ENCODE results near the gene EPB41L2. TPM values are rescaled to one million over a fixed set of nuclear protein-coding genes. Genes with fewer than 3 reads are reported as not detected.

EPB41L2 gene
- total RNA-seq, 1 donor from 2014 or later: 91.8 TPM

DNA sequence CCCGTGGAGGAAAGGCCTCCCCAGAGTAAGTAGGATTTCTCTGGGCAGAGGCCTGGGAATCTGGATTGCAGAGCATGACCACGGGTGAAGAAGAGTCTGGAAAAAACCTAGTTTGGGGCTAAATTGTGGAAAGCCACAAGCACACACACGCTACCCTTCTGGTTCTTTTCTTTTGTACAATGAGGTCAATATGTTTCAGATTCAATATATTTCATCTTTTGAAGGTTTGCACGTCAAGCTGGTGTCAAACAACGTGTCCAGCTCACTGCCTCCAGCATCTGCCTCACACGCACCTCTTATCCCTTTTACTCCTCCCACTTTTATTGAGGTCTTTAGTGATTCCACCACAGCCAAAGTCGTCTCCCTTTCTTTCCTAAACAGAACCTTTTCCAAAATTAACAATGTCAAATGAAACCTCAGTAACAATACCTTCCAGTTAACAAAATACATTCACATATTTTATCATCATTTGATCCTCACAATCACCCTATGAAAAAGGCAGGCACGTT is 773 bp upstream of the EPB41L2 start:
- intact Hi-C loops (cut with micrococcal nuclease): no loop called here
- ATAC-seq (no peak), DNase-seq (no peak)

DNA sequence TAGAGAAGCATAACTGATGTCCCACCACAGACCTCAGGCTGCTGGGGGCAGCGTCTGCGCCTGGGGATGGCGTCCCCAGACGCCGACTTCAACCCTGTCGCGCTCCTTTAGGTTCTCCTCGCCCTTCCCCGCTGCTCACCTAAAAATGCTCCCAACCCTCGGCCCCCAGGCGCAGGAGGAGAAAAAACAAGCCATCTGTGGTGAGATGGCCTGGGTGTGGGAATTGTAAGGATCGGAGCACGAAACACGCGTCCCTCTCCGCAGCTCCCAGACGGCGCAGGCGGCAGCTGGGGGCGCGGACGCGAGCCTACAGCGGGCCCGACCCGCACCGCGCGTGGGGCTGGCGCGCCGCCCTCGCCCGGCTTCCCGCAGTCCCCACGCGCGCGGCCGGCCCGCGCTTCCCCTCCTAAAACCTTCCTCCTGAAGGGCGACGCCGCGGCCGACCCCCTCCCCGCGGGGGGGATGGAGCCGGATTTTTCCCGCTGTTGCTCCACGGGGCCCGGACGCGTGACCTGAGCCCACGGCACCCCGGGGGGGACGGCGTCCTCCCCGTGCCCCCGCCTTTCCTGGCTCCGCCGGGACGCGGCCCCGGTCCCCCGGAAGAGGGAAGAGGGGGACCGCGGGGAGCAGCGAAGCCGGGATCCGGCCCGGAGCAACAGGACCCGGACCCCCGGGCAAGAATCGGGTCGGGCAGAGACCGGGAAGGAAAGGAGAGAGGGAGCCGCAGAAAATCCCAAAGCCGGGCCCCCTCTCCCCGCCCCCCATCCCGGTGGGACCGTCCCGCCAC is 611 bp downstream of the EPB41L2 start:
- DNase-seq (peak; percentile 50), ATAC-seq (peak; percentile 48)
- intact Hi-C loops (cut with micrococcal nuclease): no loop called here

DNA sequence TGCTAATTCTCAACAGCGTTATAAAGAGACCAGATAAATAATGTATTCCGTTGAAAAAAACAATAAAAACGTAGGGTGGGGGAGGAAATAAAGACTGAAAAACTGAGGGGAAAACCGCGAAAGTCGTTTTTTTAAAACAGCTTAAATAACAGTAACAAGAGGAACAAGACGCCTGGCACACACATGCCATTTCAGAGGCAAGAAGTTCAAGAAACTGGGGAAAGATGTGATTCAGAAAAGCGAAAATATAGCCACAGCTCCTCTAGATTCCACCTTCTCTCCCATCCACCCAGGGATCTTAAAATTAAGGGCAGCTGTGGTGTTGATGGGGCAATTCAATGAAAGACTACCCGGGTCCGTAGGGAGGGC is 1.3 kb downstream of the EPB41L2 start:
- DNase-seq (no peak), ATAC-seq (no peak)
- intact Hi-C loops (cut with micrococcal nuclease): no loop called here

DNA sequence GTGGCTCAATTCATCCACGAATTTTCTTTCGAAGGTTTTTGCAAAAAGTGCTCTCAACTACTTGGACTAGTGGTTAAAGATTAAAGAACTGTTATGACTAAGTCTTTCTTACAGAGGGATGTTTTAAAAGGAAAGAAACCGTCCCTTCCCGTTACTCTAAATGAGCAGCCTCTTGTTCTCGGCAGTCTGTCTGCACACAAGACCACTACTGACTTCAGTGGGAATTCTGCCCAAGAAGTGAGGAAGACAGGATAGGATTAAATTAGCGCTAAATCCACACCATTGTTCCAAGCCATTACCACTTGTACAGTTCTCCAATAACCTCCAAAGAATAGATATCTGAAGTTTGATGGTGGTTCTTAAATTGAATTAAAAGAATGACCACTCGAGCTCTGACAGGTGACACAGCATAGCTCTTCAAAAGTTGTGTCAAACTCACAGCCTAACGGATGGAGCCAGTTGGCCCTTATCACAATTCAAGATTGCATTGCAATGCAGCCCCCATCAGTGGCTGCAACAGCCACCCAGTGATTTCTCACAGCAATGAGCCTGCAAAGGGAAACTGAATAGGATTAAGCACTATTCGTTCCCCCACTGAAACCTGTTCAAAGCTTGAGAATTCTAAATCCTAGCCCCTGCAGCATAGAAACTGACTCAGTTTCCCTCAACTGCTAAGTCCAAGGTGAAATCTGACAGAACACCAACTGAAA is 1.8 kb downstream of the EPB41L2 start:
- intact Hi-C loops (cut with micrococcal nuclease): no loop called here
- ATAC-seq (no peak), DNase-seq (no peak)

DNA sequence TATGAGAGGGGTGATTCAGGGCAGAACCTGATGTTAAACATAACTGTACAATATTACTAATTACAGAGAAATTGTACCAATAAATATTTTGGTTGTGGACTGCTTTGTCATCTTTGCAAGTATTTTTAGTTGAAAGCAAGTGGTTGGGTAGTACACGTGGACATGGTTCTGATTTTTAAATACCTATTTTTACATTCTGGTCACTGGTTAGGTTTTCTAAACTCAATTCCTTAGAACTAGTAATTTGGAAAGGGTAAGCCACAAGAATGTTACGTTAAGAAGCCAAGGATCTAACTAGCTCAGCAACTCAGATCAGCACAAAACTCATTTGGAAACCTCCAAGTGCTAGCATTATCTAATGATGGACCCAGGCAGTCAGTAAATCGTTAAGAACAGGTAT is 2.7 kb downstream of the EPB41L2 start:
- ATAC-seq: no peak
- intact Hi-C loops (cut with micrococcal nuclease): no loop called here

DNA sequence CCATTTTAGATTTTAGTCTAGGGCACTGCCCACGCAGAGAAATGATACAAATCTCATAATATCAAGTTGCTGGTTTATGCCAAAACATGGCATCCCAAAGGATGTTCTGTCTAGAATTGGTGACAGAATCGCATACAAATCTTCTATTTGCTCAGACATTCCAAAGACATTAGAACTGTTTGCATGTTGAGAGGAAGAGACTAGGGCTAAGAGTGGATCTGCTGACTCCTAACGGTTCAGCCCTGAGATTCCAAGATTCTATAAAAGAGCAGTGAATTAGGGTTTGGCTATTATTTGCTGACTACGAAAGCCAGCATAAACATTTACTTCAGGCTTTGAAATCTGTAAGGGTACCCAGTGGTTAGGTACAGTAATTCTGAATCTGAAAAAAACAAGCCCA is 3.6 kb downstream of the EPB41L2 start:
- no peak for ATAC-seq

More for the DNA sequence above, 2.7 kb downstream of the EPB41L2 start:
- no peak for DNase-seq

DNA sequence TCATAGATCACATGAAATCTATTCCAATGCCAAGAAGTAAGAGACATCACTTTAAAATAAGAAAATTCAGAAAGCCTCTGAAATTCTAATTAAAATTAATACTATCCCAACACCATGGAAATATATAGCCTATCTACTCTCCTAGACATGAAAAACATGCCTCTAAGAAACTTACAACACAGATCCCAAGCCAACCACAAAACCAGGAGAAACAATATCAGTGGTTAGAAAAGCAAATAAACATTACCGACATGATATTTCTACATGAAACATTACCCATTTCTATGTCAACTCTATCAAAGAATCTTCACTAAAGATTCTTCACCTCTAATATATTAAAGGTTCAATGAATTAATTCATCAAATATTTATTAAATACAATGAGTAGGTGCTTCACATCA is 4.8 kb downstream of the EPB41L2 start:
- intact Hi-C loops (cut with micrococcal nuclease): no loop called here
- no peak for ATAC-seq

More for the DNA sequence above, 3.6 kb downstream of the EPB41L2 start:
- no peak for DNase-seq
- intact Hi-C loops (cut with micrococcal nuclease): no loop called here

DNA sequence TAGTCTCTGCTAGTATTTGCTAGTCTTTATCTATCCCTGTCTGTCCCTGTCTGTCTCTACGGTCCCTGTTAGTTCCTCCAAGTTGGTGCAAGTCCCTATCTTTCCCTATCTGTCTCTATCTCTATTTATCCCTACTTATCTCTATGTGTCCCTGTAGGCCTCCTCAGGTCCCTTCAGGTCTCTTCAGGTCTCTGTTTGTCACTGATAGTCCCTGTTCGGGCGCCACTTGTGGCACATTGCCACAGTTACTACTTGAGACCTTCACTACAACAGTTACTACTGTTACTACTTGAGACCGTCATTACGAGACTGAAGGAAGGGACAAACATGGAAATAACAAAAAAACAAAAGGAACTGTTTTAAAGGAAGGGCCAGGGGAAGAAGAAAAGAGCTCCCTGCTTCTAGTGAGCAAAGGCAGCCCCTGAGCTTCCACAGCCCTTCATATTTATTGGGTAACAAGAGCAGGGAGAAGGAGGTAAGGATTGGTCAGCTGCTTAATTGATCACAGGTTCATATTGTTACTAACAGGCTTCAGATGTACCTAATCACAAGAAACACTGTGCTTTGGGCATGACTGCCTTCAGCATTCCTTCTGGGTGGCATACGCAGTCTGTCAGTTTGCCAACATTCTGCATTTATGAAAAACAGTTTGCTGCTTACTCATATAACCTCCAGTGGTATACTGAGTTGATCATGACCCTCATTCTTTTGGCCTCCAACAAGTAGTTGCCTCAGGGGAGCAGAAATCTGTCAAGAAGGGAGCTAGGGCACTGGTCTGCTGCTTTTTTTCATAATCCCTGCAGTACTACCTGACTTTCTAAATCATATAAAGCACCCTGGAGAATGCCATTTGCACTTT is 8.4 kb downstream of the EPB41L2 start:
- DNase-seq: no peak

More for the DNA sequence above, 4.8 kb downstream of the EPB41L2 start:
- DNase-seq: no peak

DNA sequence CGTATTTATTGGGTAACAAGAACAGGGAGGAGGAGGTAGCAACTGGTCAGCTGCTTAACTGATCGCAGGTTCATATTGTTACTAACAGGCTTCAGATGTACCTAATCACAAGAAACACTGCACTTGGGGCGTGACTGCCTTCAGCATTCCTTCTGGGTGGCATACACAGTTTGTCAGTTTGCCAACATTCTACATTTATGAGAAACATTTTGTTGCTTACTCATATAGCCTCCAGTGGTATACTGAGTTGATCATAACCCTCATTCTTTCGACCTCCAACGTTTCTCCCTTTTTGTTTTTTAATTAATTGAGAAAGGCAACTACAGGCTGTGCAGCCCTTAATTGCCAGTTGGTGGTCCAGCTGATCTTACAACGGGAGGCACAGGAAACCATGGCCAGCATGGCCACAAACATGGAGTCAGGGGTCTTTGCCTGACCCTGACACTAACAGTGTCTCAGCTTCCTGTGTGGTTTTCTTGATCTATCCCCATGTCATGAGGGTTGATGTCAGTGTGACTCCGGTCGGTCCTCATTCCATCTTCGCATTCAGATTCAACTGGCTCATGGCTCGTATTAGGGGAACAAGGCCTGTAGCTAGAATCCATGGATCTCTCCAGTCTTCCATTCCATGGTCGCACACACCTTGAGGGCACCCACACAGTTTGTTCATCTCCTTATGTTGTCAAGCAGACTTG is 9.4 kb downstream of the EPB41L2 start:
- ATAC-seq: no peak
- intact Hi-C loops (cut with micrococcal nuclease): no loop called here
- DNase-seq: no peak

More for the DNA sequence above, 8.4 kb downstream of the EPB41L2 start:
- intact Hi-C loops (cut with micrococcal nuclease): no loop called here
- no peak for ATAC-seq

DNA sequence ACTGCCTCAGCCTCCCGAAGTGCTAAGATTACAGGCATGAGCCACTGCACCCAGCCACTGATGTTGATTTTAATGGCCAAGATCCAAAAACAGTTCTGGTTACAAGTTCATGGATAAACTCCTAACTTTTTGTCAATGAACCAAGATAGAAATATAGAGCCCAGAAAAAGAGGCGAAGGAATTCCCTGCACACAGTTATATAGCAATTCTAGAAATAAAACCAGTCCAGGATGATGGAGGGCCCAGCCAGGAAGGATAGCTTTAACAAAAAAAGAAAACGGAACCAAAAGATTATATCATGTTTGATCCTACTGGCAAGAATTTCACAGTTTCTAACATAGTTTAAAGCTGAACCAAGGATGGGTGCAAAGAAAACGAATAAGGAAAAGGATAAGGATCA is 10.9 kb downstream of the EPB41L2 start:
- DNase-seq (no peak), ATAC-seq (no peak)
- intact Hi-C loops (cut with micrococcal nuclease): no loop called here

DNA sequence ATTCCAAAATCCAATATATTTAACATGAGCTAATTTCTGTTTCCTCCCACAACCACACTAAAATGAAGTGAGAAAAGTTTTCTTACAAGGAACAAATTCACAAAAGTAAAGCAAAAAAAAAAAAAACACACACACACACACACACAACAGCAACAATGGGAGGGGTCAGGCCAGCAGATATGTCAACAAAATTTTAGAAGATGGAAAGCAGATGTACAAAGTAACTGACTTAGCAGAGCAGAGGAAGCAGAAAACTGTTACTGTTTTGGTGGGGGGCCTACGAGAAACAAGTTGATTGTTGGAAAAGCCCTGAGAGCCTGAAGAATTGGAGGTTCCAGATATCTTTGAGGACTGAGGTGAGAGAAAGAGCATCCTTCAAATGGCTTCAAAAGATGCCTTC is 11.7 kb downstream of the EPB41L2 start:
- intact Hi-C loops (cut with micrococcal nuclease): no loop called here
- DNase-seq: no peak
- ATAC-seq: no peak

DNA sequence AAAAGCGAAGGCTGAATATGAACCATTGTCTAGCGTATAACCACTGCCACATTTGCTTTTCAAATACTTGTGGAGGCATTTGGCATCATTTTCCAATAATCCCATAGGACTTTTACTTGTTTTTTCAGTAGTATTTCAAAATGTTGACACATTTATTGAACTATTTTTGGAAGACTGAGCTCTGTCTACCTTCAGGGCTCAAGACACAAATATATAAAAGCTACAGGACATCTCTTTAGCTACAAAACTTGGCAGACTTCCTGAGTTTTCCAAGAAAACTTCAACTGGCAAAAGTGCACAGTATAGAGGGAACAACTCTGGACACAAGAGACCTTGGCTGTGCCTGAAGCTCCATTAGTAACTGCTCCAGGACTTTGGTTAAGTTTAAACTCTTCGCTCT is 13.4 kb downstream of the EPB41L2 start:
- ATAC-seq: no peak
- DNase-seq: no peak
- intact Hi-C loops (cut with micrococcal nuclease): no loop called here

DNA sequence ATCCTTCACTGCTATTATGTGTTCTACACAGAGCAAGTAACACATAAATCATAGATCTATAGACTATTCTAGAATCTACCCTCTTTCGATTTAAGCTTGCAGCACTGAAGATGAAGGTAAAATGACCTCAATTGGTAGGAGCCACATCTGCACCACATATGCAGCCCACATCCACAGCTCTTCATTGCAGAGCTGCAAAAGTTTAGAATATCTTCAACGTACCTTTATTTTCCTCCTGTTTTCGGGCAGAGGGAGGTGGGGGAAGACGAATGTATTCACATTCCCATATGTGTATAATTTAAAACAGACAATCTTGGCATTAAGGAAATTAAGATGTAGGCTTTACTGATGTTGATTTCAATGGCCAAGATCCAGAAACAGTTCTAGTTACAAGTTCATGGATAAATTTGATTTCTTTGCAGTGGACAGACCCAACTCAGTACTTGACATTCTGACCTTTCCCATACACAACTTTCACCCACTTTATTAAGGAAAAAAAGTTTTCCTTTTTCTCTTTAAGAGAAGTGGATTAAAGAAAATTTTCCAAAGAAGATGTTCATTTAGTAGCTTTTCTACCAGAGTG is 14.0 kb downstream of the EPB41L2 start:
- DNase-seq: no peak
- intact Hi-C loops (cut with micrococcal nuclease): no loop called here
- ATAC-seq: no peak

DNA sequence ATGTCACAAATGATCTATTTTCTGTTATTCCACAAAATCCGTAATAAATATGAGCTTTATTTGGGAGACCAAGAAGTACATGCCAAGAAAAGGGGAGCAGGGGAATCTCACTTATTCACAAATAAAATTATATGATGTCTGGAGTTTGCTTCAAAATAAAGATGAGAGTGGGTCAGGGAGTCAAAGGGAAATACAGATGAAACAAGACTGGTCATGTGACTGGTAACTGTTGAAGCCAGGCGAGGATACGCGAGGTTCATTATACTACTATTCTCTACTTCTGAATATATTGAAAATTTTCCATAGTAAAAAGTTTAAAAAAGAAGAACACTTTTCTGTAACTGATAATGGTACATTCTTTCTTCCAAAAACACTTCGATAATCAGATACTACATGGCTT is 14.6 kb downstream of the EPB41L2 start:
- DNase-seq: no peak
- ATAC-seq: no peak
- intact Hi-C loops (cut with micrococcal nuclease): no loop called here

DNA sequence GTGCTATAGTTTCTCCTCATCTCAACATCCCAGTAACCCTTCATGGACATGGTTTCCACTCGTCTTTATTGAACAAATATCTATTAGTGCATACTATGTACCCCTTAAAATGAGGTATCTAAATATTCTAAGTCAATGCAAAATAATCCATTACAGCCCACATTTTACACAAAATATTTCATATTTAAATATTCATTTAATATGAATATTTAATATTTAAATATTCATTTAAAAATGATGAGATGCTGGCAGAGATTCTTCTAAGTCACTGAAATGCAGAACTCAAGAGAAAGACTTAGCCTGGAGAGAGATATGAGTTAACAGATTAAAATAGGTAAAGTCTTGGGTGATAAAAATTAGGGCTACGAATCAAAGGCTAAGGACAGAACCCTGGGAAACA is 17.9 kb downstream of the EPB41L2 start:
- DNase-seq (no peak), ATAC-seq (no peak)
- intact Hi-C loops (cut with micrococcal nuclease): no loop called here

DNA sequence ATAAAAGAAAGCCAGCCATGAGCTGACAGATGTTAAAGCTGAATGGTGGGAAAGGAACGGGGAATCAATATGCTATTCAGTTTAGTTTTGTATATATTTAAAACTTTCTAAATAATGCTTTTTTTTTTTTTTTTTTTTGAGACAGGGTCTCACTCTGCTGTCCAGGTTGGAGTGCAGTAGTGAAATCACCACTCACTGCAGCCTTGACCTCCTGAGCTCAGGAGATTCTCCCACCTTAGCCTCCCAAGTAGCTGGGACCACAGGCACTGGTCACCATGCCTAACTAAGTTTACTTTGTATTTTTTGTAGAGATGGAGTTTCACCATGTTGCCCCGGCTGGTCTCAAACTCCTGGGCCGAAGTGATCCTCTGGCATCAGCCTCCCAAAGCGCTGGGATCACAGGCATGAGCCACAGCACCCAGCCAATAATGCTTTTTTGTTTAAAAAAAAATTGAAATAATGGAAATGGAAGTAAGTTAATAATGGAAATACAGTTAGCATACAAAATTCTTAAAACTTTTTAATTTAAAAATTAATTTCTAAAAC is 19.1 kb downstream of the EPB41L2 start:
- DNase-seq (no peak), ATAC-seq (no peak)
- intact Hi-C loops (cut with micrococcal nuclease): no loop called here

DNA sequence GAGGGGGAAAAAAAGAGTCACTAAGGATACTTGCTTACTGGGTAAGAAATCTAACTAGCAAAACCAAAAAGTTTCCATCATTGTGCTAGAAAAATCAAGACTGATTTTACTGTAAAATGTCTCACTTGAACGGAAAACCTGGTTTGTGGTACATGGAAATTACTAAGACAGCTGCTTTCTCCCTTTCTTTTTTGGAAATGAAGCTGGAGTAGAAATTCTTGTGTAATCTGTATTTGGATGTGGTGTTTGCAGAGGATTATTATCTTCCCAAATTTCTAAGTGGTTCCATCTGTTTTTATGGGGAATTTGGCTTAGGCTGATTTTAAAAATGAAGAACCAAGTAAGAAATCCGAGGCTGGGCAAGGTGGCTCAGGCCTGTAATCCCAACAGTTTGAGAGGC is 20.4 kb downstream of the EPB41L2 start:
- intact Hi-C loops (cut with micrococcal nuclease): no loop called here
- DNase-seq (peak; percentile 36), ATAC-seq (peak; percentile 81)

DNA sequence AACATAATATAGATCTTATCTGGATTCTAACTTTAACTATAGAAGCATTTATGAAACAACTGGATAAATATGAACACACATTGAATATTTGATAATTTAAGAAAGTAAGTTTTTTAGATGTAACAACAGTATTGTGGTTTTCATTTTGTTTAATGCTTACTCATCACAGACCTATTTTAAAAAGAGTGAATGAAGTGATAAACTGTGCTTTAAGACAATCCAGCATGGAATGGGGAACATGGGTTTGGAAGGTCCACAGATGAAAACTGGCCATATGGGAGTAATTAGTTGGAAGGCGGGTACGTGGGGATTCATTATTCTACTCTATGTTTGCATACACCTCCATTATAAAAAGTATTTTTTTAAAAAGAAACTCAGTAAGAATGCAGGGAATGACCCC is 21.2 kb downstream of the EPB41L2 start:
- ATAC-seq (no peak), DNase-seq (no peak)
- intact Hi-C loops (cut with micrococcal nuclease): no loop called here

DNA sequence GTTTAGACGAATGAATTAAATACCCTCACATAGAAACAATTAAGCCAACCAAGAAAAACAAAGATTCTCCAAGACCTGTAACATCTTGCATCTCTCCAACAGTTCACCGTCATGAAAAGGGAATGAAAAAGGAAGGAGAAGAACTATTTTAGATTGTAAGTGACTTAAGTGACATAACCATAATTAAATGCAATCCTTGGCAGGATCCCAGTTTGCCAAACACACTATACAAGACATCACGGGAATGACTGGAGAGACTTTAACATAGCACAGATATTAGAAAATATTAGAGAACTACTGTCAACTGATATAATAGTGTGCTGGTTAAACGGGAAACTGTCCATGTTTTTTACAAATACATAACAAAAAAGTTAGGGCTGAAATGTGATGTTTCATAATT is 22.2 kb downstream of the EPB41L2 start:
- DNase-seq (no peak), ATAC-seq (no peak)
- intact Hi-C loops (cut with micrococcal nuclease): no loop called here
